PC-3 (cell line): ENCODE results near the gene SNED1. TPM values are rescaled to one million over a fixed set of nuclear protein-coding genes. Genes with fewer than 3 reads are reported as not detected.

Experiments used
- ATAC-seq: fragments of 200-7000 bp; cut with Tn5 transposase; 2 replicates; pipeline ENCODE4 v1.9.1; 2020; ENCODE audit warnings: mild to moderate bottlenecking, moderate library complexity
- BruUV-seq: library from RNA; stranded (reverse); fragments of 400-500 nt; replicated peaks from 2 replicates; lab custom pipeline; 2021; lab: Mats Ljungman, UMichigan
- CTCF ChIA-PET: fragments of 300-600 bp; sonication (Branson Sonifier 250); formaldehyde crosslinking; loops from one replicate; lab custom pipeline; 2022; ENCODE audit warnings: antibody characterized with exemption; lab: Charles Lee
- POLR2A ChIA-PET: fragments of 300-600 bp; sonication (Branson Sonifier 250); formaldehyde crosslinking; loops from one replicate; lab custom pipeline; 2022; ENCODE audit warnings: antibody characterized with exemption; ENCODE audit not compliant: unreplicated experiment; lab: Charles Lee
- DNase-seq: peaks from one replicate; pipeline ENCODE4 v3.0.0-alpha.2; 2015
- H2AFZ ChIP-seq: fragments of 300-600 bp; sonication (generic); 2 replicates; pipeline ENCODE4 v1.6.0; 2016; ENCODE audit warnings: antibody characterized with exemption, low read length
- H3F3A ChIP-seq: fragments of 300-600 bp; sonication (generic); one replicate; pipeline ENCODE4 v1.6.0; 2017; ENCODE audit warnings: antibody characterized with exemption, low read length, control low read depth, mild to moderate bottlenecking; ENCODE audit not compliant: unreplicated experiment
- H3K27ac ChIP-seq: fragments of 300-600 bp; sonication (generic); 2 replicates; pipeline ENCODE4 v1.5.1; 2016; ENCODE audit warnings: mild to moderate bottlenecking, low read length
- H3K27me3 ChIP-seq: fragments of 300-600 bp; sonication (generic); 2 replicates; pipeline ENCODE4 v1.6.1; 2016; ENCODE audit warnings: low read length, mixed read lengths
- H3K36me3 ChIP-seq: fragments of 300-600 bp; sonication (generic); 2 replicates; pipeline ENCODE4 v1.6.1; 2016; ENCODE audit warnings: low read depth, mixed run types, low read length, mixed read lengths
- H3K4me1 ChIP-seq: fragments of 300-600 bp; sonication (generic); 2 replicates; pipeline ENCODE4 v1.5.1; 2016; ENCODE audit warnings: low read length; ENCODE audit not compliant: insufficient read depth
- H3K4me2 ChIP-seq: fragments of 300-600 bp; sonication (generic); 2 replicates; pipeline ENCODE4 v1.6.0; 2016; ENCODE audit warnings: low read length
- H3K4me3 ChIP-seq: fragments of 300-600 bp; sonication (generic); 2 replicates; pipeline ENCODE4 v1.5.1; 2016; ENCODE audit warnings: mild to moderate bottlenecking, low read length, mixed read lengths
- H3K79me2 ChIP-seq: fragments of 300-600 bp; sonication (generic); 2 replicates; pipeline ENCODE4 v1.6.1; 2017; ENCODE audit warnings: low read length, mixed read lengths
- H3K9ac ChIP-seq: fragments of 300-600 bp; sonication (generic); 2 replicates; pipeline ENCODE4 v1.6.0; 2016; ENCODE audit warnings: mild to moderate bottlenecking, low read length
- H3K9me2 ChIP-seq: fragments of 300-600 bp; sonication (generic); replicated peaks from 2 replicates; pipeline ENCODE4 v1.6.1; 2016; ENCODE audit warnings: mixed run types, low read length, mixed read lengths
- H3K9me3 ChIP-seq: fragments of 300-600 bp; sonication (generic); 2 replicates; pipeline ENCODE4 v1.6.1; 2016; ENCODE audit warnings: low read length, mixed read lengths
- H4K20me1 ChIP-seq: fragments of 300-600 bp; sonication (generic); 2 replicates; pipeline ENCODE4 v1.6.1; 2016; ENCODE audit warnings: low read length, mixed read lengths
- CTCF ChIP-seq: fragments of 300-600 bp; sonication (generic); conservative IDR thresholded peaks from 2 replicates; pipeline ENCODE4 v1.5.1; 2017; ENCODE audit warnings: antibody characterized with exemption, low read depth, mild to moderate bottlenecking, low read length
- EZH2 ChIP-seq: fragments of 300-600 bp; sonication (generic); IDR thresholded peaks from one replicate; pipeline ENCODE4 v1.6.1; 2017; ENCODE audit warnings: antibody characterized with exemption, mild to moderate bottlenecking, low read length; ENCODE audit not compliant: unreplicated experiment
- EZH2phosphoT487 ChIP-seq: fragments of 300-600 bp; sonication (generic); IDR thresholded peaks from 2 replicates; pipeline ENCODE4 v1.6.1; 2018; ENCODE audit warnings: mild to moderate bottlenecking, antibody characterized with exemption, low read length, borderline replicate concordance
- intact Hi-C: fragments of 100-400 bp; cut with micrococcal nuclease; formaldehyde crosslinking; loops from 2 replicates; pipeline ENCODE4 v1.9.0; 2023
- total RNA-seq: library from RNA; depleted of rRNA; stranded (reverse); fragments of >200 nt; gene quantifications from 2 replicates; pipeline ENCODE4 v1.2.3, GENCODE V29; 2014

SNED1 gene
- total RNA-seq, 1 experiment from 2014 or later: 0.66 TPM

- no peaks in the 10 kb centered on the region for H3K27me3 ChIP-seq
- no peak overlapping the region for H3K4me2 ChIP-seq
- H3K36me3 ChIP-seq: no peaks in the 10 kb centered on the region
- POLR2A ChIA-PET: no interaction called here
- ATAC-seq: no peak
- TF ChIP-seq CTCF: no peak
- TF ChIP-seq EZH2phosphoT487: no peak
- no peak for TF ChIP-seq EZH2
- no peak for DNase-seq
- H4K20me1 ChIP-seq: no peaks in the 10 kb centered on the region
- intact Hi-C loops: no loop called here
- no peaks in the 10 kb centered on the region for H3K9me3 ChIP-seq
- no peaks in the 10 kb centered on the region for H3K79me2 ChIP-seq
- H3K4me1 ChIP-seq: no peaks in the 10 kb centered on the region
- H3K9me2 ChIP-seq: no peaks in the 10 kb centered on the region
- BruUV-seq: no TSS peak
- CTCF ChIA-PET: no interaction called here
- no peak overlapping the region for H3K27ac ChIP-seq
- H3K9ac ChIP-seq: no peak overlapping the region
- H3K4me3 ChIP-seq: no peak overlapping the region
- no peak overlapping the region for H2AFZ ChIP-seq
- H3F3A ChIP-seq: no peaks in the 10 kb centered on the region
These were observed 82.2 kb downstream of the SNED1 start for GRCh38 chr2:241080405-241081189.

DNA sequence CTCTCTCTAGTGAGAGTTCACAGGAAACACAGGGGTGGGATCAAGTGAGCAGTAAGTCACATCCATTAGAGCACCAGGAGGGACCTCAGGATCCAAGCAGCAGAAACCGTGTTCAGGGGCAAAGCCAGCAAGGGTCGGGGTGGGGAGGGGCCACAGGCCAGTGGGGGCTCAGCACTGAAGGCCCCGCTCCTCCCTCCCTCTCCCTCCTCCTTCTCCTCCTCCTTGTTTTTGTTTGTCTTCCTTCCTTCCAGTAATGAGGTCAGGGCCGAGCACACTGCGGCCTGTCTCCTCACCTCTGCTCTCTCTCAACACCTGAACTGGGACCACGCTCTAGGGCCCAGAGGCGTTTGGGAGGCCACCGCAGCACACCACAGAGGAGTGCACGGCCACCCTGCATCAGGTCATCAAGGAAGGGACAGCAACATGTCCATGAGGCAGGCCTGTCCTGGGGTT lies 82.8 kb downstream of the SNED1 start:
- H3K9me2 ChIP-seq: no peaks in the 10 kb centered on the region
- H3K4me1 ChIP-seq: no peaks in the 10 kb centered on the region
- POLR2A ChIA-PET: no interaction called here
- H4K20me1 ChIP-seq: no peaks in the 10 kb centered on the region
- no peak overlapping the region for H3K27ac ChIP-seq
- DNase-seq (no peak), ATAC-seq (no peak)
- no peaks in the 10 kb centered on the region for H3K9me3 ChIP-seq
- H3F3A ChIP-seq: no peaks in the 10 kb centered on the region
- H3K27me3 ChIP-seq: no peaks in the 10 kb centered on the region
- H3K36me3 ChIP-seq: no peaks in the 10 kb centered on the region
- intact Hi-C loops: no loop called here
- CTCF ChIA-PET: no interaction called here
- BruUV-seq: no TSS peak
- TF ChIP-seq EZH2phosphoT487: no peak
- no peak for TF ChIP-seq CTCF
- no peak for TF ChIP-seq EZH2
- no peak overlapping the region for H3K4me3 ChIP-seq
- no peak overlapping the region for H3K9ac ChIP-seq
- H3K4me2 ChIP-seq: no peak overlapping the region
- no peak overlapping the region for H2AFZ ChIP-seq
- H3K79me2 ChIP-seq: no peaks in the 10 kb centered on the region
